Stimulated activated CD4-positive, alpha-beta T cell treated with anti-CD3 and anti-CD28 coated beads, Interleukin-4, amount 100 ng/mL, for 1 hour (primary cell): ENCODE results near the gene SPTBN1.

ENCODE experiments used
- DNase-seq: peaks from one replicate; pipeline ENCODE4 v3.0.0-alpha.2; 2020

The SPTBN1 gene

DNA sequence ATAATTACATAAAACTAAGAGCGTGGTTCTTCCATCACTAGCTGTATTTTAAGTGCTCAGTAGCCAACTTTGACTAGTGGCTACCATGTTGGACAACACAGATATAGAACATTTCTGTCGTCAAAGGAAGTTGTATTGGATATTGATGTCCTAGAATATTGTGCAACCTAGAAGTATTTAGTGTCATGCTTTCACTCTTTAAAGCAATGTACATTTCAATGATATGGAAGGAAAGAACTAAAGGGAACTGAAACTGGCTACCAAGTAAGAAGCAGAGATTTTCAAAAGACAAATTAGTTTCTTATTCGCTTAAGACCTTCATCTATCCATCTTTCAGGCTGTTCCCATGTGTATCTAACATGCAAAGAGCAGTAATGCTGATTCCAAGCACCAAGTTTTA lies 182.0 kb downstream of the SPTBN1 start:
- no peak for DNase-seq

GRCh38 chr2:54638774-54639187 lies 182.7 kb downstream of the SPTBN1 start:
- DNase-seq, result no peak

DNA sequence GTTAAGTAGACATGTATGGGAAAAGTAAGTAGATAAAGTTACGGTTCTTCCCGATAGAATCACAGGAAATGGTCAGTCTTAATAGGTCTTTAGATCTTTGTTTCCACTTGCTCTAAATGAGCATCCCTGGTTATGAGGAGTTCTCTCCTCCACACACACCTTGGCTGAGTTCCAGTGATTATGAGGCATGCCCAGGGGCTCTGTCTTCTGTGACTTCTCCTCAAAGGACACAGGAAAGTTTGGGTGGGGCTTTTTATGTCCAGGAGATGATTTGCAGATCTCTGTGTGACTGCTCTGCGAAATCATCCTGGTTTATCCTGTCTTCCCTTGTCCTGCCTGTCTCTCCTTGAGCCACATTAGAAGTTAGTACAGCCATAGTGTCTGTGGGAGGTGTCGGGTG lies 183.5 kb downstream of the SPTBN1 start:
- no peak for DNase-seq

- DNase-seq, result no peak
These were observed 184.9 kb downstream of the SPTBN1 start for GRCh38 chr2:54640834-54641540.

DNA sequence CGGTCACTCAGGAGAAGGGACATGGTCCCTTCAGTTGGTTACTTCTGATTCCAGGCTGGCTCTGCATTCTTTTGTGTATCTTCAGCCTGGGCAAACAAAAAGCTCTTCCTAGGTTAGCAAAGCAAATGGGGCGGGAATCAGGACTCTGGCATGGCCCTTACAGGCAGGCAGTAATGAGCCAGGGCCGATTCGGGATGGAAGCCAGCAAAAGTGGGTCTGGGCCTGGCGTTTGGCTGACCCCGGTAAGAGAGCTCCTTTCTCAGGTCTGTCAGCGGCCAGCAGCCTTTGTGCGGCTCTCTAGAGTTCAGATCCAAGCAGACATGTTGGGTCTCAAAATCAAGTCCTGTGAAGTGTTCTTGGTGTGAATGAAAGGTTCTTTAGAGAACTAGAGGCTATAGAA lies 185.9 kb downstream of the SPTBN1 start:
- no peak for DNase-seq

GRCh38 chr2:54642677-54643430 lies 186.7 kb downstream of the SPTBN1 start:
- DNase-seq, result no peak

GRCh38 chr2:54644236-54644635 lies 188.1 kb downstream of the SPTBN1 start:
- DNase-seq, result no peak

- no peak for DNase-seq
These were observed 190.2 kb downstream of the SPTBN1 start for GRCh38 chr2:54646170-54646927.

DNA sequence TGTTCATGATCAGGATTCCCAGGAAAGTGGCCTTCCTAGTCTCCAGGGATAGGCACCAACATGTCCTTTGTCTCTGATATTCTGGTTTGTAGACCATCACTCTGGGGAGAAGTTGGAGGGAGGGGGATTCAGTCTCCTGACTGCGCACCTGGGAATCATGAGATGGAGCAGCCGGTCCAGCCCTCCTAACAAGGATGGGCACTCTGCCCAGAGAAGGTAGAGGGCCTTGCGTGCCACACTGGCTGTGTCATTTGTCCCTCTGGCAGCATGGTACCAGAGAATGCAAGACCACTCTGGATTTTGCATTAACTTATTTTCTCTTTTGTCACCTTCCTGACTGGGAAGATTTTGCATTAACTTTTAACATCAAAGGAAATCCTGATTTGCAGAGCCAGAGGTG lies 192.1 kb downstream of the SPTBN1 start:
- DNase-seq, result no peak

- no peak for DNase-seq
These were observed 193.1 kb downstream of the SPTBN1 start for GRCh38 chr2:54649191-54649590.

GRCh38 chr2:54649633-54650032 lies 193.5 kb downstream of the SPTBN1 start:
- no peak for DNase-seq

GRCh38 chr2:54650612-54651011 lies 194.5 kb downstream of the SPTBN1 start:
- no peak for DNase-seq

DNA sequence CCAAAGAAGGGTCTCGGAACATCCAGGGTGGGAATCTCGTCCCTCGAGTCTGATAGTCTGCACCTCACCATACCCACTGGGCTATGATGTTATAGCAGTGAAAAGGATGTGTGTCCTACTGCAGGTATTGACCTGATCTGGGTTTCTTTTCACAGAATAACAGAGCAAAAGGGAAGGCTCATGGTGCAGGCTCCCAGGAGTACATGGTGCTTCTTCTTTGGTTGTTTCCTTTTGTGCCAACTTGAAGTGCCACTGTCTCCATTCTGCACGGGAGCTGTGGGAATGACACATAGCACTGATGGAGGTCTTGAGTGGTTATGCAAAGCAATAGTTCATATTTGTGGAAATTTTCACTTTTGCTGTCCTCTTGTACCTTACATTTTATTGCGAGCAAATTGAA lies 195.2 kb downstream of the SPTBN1 start:
- DNase-seq, result no peak

- DNase-seq, result no peak
These were observed 196.4 kb downstream of the SPTBN1 start for GRCh38 chr2:54652540-54652939.

DNA sequence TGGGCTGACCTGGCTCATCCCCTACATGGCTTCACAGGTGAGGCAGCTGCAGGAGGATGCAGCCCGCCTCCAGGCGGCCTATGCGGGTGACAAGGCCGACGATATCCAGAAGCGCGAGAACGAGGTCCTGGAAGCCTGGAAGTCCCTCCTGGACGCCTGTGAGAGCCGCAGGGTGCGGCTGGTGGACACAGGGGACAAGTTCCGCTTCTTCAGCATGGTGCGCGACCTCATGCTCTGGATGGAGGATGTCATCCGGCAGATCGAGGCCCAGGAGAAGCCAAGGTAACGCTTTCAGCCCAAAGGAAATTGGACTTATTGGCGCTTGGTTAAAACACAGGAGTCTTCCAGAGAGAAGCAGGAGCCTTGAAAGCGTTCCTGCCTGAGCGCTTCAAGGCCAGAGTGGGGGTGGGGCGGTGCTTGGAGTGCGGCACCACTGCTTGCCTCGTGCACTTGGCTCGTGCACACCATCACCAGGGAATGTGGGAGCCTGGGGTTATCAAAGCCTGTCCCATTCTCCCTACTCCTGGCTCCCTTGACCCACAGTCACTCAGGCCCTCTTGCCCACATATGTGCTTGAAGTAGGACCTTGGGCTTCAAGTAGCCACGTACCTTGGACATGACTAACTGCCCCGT lies 197.6 kb downstream of the SPTBN1 start:
- no peak for DNase-seq

GRCh38 chr2:54655046-54655809 lies 199.1 kb downstream of the SPTBN1 start:
- no peak for DNase-seq

- no peak for DNase-seq
These were observed 200.7 kb downstream of the SPTBN1 start for GRCh38 chr2:54656863-54657262.

- peak; percentile 41 for DNase-seq
These were observed 201.5 kb downstream of the SPTBN1 start for GRCh38 chr2:54657664-54658083.

DNA sequence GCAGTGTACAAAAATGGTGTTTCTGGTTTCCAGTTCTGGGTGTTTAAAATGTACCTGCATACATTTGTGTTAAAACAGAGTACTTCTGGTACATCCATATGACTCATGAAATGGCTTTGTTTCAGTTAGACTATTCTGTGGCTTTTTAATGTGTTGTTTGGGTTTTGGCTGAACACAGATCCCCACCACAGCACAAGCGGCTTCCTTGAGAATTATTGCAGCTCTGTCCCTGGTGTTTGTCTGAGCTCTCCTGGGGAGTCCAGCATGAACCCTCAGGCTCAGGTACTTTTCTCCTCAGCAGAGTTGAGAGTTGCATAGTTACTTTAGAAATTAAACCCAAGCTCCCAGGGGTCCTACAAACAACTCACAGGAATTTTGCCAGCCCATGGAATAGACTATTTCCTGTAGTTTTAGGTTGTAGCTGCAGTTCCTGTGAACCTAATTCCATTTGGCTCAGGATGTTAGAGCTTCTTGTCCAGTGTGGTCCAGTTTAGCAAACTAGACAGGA lies 202.5 kb downstream of the SPTBN1 start:
- no peak for DNase-seq

DNA sequence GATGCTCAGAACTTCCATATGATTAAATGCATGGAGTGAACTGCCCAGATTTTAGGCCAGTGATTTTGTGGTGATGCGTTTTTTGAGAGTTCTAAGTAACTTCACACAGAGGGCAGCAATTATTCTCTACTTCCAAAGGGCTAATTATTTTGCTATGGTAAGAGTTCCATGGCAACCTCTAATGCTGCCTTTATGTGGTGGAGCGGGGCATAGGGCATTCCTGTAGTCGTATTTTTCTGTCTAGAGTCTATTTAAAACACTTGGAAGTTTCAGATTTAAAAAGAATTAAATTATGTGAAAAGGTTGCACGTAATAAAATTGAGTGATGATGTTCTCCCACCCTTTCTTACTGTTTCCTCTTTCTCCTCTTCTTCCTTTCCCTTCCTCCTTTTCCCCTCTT lies 203.4 kb downstream of the SPTBN1 start:
- no peak for DNase-seq

GRCh38 chr2:54660752-54661151 lies 204.6 kb downstream of the SPTBN1 start:
- no peak for DNase-seq

- DNase-seq, result no peak
These were observed 207.4 kb downstream of the SPTBN1 start for GRCh38 chr2:54663424-54664030.
